Measurements from ENCODE around the gene CIT.

CIT gene

DNA sequence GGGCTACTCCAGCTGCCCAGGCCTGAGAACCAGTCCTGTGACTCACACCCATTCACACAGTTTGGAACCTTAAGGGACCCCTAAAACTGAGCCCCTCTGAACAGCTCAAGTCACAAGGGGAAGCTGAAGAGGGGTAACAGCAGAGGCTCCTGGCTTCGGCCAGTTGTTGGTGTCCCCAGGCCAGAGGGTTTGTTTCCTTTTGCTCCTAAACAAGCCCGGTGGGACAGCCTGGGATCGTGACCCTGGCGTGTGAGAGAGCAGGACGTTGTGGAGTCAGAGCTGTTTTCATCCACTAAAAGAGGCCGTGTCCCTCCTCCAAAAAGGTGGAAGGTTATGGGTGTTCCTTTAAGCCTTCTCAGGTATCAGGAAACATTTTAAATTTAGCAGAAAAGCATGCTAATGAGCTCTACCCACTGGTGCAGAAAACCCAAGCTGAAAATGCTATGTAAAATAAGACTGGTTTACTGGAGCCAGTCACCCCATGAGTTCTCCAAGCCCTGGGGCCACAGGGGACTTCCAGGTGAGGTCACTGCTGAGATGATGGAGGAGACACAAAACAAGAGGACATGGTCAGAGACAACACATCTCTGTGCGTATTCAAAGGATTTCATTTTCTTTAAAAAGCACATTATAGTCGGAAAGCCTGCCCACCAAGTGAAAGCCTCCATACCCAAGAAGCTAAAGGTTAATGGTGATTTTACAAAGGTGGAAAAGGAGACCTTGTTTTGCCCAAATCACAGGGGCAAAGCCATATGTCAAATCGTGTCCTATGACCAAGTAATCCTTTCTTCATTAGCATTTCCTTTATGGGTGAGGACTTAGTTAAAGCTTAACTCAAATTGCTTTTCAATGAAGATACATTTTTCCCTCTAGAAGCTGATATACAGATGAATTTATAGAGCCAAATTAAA, 195.1 kb downstream of the CIT start:
- in situ Hi-C loops (cut with MboI; ENCODE audit: low sequenced_read_pairs): no loop called here

DNA sequence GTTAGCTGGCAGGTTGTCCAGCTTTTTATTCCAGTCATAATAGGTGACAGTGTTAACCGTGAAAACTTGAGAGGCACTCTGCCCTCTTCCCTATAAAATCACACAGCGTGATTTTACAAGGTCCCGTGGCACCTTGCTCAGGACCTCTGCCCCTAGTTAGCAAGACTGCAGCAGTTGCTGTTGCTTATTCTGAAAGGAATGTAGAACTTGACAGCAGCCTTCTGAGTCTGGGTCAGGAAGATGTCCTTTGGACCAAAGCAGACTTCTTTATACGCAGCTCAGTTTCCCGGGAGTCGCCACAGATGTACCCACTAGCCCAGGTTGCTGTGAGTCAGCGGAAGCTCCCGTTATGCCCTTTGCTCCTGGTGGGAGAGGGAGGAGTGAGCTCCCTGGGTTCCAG, 196.0 kb downstream of the CIT start:
- in situ Hi-C loops (cut with MboI; ENCODE audit: low sequenced_read_pairs): no loop called here

DNA sequence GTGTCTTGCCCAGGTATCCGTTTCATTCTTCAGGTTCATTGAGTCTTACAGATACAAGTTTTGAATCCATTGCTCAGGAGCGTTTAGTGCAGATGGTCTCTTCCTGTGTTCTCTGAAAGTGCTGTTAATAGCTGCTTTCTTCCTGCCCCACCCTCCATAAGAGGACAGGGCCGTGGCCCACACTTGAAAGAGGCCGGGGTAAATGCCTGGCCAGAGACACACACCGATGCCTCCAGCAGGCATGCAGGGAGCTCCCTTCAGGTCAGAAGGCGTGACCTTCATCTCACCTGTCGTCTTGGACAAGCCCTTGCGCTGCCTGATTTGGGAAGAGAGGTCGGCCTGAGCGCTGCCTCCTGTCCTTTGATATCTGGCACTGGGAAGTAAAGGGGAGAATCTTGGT, 197.6 kb downstream of the CIT start:
- in situ Hi-C loops (cut with MboI; ENCODE audit: low sequenced_read_pairs): no loop called here

DNA sequence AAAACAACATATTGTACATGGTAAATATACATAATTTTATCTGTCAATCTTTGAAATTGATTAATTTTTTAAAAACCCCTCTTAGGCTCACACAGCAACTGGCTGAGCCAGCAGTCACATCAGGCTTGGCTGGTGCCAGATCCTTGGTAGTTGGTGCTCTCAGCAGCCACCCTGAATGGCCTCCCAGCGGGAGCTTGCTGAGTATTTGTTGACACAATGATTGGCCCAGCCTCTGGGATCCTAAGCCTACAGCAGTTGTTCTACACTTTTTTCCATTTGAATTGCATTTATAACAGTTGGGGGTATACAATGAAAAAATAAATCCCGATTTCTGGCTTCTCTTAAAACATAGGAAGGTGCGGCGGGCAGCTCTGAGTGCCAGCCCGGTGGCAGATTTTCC, 198.0 kb downstream of the CIT start:
- in situ Hi-C loops (cut with MboI; ENCODE audit: low sequenced_read_pairs): no loop called here

DNA sequence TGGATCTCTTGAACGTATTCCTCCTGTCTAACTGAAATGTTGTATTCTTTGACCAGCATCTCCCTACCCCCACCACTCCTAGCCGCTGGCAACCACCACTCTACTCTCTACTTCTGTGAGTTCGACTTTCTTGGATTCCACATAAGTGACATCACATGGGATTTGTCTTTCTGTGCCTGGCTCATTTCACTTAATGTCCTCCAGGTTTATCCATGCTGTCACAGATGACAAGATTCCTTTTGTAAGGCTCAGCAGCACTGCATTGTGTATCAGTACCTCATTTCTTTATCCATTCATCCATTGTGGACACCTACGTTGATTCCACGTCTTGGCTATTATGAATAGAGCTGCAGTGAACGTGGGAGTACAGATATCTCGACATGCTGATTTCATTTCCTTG, 198.7 kb downstream of the CIT start:
- in situ Hi-C loops (cut with MboI; ENCODE audit: low sequenced_read_pairs): no loop called here

DNA sequence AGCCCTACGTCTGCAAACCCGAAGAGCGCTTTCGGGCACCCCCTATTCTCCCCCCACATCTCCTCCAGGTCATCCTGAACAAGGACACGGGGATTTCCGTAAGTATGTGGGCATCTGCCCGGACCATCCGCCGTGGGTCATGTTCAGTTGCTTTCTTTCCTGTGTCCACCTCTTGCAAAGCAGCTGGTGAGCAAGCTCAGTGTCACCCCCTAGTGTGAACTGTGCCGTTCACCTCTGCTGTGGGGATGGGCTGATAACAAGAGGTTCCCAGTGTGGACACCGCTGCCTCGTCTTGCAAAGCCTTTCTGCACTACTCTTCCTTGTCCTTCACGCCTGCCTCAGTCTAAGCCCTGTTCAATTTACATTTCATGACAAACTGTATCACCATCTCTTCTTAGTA, 200.5 kb downstream of the CIT start:
- in situ Hi-C loops (cut with MboI; ENCODE audit: low sequenced_read_pairs): no loop called here

DNA sequence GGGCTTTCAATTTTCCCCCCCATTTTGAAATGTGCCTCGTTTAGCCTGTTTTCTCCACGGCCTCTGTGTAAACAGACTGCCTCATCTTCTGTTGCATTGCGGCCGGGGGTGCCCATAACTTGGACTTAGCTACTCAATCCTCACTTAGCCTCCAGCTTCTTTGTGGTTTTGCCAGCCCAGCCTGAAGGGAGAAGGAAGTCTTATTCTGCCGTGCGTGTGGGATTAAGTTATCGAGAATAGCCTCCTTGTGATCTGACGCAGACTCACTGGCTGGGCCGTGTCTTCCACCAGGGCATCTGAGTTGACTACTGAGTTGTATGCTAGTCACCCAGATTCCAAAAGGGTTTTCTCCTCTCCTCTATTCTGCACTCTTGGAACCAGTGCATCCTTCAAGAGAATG, 201.1 kb downstream of the CIT start:
- in situ Hi-C loops (cut with MboI; ENCODE audit: low sequenced_read_pairs): no loop called here

DNA sequence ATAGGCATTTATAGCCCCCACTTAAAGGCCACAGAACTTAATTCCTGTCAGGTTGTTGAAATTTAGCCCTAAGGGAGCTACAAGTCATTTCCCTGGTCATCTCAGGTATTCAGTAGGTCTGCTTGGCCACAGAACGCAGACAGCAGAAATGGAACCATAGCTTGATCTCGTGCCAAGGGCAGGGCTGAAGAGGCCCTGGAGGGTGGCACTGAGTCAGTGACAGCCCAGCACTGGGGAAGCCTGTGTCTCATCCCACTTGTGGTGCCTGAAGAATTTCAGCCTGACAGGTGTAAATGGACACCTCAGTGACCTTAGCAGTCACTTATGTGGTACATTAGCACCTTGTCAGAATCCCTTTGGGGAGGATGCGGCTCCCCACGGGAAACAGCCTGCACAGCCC, 202.6 kb downstream of the CIT start:
- in situ Hi-C loops (cut with MboI; ENCODE audit: low sequenced_read_pairs): no loop called here

DNA sequence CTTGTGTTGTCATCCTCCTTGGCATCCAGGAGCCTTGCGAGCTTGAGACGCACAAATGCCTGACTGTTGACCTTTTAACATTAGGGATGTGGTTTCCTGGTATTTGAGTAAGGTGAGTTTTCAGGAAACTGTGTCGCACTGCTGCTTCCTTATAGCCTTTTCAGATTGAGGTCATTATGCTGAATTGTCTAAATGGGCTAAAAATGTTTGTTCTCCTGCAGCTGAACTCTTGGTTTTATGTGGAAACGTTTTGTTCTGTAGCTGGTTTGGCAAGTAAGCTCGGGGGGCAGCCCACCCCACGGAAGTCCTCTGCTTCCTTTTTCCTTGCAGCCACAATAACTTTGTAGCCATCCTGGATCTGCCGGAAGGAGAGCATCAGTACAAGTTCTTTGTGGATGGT, 203.5 kb downstream of the CIT start:
- in situ Hi-C loops (cut with MboI; ENCODE audit: low sequenced_read_pairs): no loop called here

DNA sequence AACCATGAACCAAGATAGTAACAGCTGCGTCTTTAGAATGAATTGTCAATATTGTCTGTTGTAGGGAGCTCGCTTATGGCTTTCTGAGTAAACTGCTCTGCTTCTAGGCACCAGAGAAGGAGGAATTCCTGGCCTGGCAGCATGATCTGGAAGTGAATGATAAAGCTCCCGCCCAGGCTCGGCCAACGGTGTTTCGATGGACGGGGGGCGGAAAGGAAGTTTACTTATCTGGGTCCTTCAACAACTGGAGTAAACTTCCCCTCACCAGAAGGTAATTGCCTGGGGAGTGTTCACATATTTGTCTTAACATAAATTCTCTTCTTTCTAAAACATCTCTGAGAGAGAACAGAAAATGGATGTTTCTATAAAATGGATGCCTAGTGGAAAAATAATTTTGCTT, 204.9 kb downstream of the CIT start:
- in situ Hi-C loops (cut with MboI; ENCODE audit: low sequenced_read_pairs): no loop called here

DNA sequence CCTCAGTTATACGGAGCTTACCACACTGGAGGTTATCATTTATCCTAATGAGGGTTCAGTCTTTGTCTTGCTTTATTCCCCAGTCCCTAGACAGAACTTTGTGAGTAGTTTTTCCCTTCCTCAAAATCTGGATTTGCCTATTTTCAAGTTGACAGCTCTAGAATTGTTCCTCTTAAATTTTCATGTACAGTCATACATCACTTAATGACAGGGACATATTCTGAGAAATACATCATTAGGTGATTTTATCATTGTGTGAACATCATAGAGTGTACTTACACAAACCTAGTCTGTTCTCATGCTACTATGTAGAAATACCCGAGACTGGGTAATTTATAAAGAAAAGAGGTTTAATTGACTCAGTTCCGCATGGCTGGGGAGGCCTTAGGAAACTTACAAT, 206.1 kb downstream of the CIT start:
- in situ Hi-C loops (cut with MboI; ENCODE audit: low sequenced_read_pairs): no loop called here

DNA sequence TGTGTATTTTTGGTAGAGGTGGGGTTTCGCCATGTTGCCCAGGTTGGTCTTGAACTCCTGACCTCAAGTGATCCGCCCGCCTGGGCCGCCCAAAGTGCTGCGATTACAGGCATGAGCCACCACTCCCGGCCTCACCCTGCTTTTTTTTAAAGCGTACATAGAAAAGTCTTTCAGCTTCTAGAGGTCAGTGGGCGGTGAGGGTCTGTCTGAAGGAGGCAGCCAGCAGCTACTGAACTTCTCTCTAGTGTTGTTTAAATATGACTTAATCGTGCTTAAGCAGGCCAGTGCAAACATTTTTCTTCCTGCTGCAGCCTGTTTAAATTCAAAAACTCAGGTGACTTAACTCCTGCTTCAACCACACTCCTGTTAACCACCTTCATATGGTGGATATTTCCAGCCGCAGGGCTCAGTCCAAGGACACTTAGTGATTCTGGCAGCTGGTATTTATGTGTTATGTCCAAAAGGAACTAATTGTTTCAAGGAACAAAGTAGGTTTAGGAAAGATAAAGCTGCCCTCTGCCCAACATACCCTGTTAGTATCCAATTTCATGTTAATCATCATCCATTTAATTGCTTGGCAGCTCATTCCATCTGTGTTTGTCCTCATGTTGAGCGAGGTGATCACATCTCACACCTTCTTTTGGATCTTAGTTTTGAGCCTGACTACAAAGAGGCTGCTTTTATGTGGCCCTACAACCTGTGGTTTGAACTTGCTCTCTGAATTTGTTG, 207.2 kb downstream of the CIT start:
- in situ Hi-C loops (cut with MboI; ENCODE audit: low sequenced_read_pairs): no loop called here

DNA sequence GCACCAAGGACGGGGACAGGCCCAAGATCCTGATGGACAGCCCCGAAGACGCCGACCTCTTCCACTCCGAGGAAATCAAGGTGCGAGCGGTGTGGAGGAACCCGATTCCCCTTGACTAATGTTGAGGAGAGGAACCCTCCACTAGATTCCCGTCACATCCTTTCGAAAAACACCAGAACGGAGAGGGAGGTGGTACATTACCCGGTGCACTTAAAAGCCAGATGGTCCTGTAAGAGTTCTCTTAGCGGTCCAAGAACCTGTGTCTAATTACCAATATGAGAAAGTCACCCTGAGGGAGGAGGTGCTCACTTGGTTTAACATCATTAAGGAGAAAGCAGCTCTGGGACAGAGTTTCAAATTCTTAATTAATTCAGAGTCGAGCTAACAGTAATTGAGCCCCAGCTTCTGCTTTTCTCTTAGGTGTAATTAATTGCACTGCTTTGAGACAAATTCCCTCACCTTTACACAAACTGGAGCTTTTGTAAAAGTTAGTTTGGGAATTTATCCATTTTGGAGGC, 208.7 kb downstream of the CIT start:
- in situ Hi-C loops (cut with MboI; ENCODE audit: low sequenced_read_pairs): no loop called here

DNA sequence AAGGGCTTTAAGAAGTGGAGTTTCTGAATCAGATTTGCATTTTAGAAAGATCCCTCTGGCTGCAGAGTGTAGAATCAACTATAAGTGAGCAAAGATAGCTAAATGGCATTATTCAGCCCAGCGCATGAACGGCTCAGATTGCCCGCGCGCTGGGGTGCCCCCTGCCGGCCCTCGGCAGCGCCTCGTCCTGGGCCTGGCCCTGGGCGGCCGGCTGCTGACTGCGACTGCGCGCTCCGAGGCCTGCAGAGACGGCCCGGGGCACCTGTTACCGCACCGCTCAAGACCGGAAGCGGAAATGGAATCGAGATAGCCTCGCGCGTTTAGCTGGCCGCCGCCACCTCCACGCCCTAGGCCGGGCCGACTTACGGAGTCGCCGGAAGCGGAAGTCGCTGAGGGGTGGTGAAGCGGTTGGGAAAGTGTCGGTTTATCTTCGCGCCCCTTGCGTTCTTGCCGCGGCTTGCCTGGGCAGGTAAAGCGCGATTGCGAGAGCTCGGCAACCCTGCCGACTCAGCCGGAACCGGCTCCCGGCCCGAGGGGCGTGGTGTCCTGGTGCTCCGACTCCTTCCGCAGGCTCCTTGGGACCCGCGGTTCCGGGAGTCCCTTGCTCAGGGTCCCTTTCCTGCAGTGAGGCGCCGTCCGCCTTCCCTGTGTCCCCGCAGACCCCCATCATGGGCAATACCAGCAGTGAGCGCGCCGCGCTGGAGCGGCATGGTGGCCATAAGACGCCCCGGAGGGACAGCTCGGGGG, 209.4 kb downstream of the CIT start, which contains the start of gene PRKAB1:
PRKAB1 (plus strand) TSS at position 557 of the 747 bp plus-strand sequence; CDS start at position 669, 112 bp downstream.
- in situ Hi-C loops (cut with MboI; ENCODE audit: low sequenced_read_pairs): no loop called here

DNA sequence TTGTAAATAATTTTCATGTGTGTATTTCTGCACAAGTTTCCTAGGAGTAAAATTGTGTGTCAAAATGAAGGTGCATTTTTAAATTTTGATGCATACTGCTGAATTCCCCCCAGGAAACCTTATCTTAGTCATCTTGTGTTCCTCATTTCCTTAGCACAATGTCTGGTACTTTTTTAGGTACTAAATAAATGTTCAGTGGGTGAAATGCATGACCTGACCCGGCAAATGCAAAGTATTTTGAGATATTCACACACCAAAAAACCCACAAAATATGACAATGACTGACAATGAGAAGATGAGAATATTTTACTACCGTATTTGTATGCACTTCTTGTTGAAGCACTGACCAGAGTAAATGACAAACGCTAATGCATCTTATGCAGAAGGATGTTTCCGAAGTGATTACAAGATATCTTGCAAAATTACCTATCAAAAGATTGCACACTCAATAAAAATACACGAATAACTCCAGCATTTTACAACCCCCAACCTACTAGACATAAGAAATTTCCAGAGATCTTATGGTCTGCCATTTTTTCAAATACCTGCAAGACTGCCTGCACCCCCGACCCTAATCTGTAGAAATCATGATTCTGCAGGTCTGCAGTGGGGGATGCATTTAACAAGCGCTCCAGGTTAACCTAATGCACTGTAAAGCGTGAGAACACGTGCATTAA, 210.1 kb downstream of the CIT start:
- in situ Hi-C loops (cut with MboI; ENCODE audit: low sequenced_read_pairs): no loop called here

DNA sequence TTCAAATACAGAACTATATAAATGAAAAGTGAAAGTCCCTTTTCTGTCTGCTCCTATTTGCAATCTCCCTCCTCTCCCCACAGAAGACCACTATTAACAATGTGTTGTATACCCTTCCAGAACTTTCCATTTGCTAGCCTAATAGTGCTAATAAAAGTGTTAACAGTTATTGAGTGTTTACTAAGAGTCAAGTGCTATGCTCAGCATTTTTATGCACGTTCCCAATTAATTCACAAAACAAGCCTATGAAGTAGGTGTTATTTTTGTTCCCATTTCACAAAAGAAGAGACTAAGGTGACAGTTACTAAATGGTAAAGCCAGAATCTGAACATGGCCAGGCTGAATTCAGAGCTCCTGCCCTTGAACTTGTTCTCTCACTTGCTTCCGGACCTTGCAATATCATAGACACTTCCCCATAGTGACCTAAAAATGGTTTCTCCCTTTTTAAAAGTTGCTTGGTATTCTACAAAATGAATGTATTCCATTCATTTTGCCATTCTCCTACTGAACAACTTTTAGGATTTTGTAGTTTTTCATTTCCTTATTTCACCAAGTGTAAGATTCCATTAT, 210.8 kb downstream of the CIT start:
- in situ Hi-C loops (cut with MboI; ENCODE audit: low sequenced_read_pairs): no loop called here

DNA sequence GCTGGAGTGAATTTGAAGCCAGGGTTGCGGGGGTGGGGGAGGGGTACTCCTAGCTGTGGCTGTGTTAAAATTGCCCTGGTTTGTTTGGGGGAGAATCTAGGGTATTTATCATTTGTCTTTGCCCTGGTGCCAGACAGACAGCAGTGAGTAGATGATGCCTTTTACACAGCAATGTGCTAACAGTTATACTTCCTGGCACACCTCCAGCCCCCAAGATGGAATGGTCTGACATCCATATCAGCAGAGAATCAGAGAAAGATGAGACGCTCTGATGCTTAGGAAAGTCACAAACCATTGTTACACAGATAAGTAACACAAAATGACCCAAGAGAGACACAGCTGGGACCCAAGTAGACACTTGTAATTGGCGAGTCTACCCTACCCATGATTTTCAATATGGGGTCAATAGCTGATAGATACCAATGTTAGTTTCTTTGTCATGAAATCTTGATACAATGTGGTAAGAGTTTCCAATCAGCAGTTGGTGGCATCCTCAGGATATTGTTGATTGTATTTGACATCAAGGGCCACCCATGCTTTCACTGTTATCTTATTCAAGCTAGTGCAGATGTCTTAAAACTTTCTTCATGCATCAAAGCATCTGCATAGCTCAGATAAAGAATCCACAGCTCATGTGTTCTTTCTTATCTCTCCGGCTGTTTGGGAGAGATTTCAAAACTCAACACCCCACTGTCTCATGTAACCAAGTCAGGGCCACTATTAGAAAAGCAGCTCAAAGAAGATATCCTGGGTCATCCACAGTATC, 211.8 kb downstream of the CIT start:
- in situ Hi-C loops (cut with MboI; ENCODE audit: low sequenced_read_pairs): no loop called here

DNA sequence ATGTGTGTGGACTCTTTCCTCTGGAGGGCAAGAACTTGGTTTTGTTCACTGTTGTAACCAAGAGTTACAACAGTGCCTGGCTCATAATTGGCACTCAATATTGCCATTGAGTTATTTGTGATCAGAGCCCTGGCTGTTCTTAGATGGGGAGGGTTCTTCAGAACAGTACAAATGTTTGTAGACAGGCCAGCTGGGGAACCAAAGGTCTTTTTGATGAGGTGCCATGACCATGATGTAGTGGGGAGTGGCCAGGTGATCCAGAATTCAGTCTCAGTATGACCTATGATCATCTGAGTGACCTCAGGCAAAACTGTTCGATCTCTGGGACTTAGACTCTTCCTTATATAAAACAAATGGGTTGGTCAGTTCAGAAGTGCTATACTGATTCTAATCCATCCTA, 212.5 kb downstream of the CIT start:
- in situ Hi-C loops (cut with MboI; ENCODE audit: low sequenced_read_pairs): no loop called here

DNA sequence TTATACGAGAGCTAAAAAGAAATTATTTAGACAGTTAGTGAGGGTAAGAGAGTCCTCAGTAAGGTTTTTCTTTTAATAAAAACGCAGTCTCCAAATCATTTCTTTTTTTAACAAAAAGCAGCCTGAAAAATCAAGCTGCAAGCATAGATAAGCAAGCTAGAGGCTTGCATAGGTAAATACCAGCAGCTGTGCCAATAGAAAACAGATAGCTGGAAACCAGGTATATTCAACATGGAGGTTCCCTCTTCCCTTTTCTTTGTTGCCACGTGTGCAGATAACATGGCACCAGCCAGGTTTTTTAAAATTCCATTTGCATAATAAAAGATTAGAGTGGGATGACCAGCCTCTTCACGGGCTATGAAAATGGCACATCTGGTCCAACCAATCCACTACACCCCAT, 215.2 kb downstream of the CIT start:
- in situ Hi-C loops (cut with MboI; ENCODE audit: low sequenced_read_pairs): no loop called here

DNA sequence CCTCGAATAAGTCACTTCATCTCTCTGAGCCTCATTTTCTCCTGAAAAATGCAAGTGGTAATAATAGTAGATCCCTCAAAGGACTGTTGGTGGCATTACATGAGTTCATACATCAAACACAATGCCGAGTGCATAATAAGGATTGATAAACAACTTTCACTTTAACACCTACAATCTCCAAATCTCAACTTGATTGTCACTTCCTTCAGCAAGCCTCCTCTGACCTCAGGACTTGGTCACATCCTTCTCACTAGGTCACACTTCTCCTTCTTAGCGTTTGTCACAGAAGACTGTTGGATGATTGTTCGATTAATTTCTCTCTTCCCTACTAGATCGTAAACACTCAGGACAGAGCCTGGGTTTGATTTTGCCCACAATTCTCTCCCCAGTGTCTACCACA, 217.0 kb downstream of the CIT start:
- in situ Hi-C loops (cut with MboI; ENCODE audit: low sequenced_read_pairs): no loop called here

Measured in HL-60/S4 treated with retinoic acid at 250 ng/mL for 4 days and 3 days (cell line).